H9 (cell line): ENCODE measurements around the gene SPATS1. TPM values are rescaled to one million over a fixed set of nuclear protein-coding genes. Genes with fewer than 3 reads are reported as not detected.

Source experiments
- DNase-seq: peaks from one replicate; pipeline ENCODE4 v3.0.0-alpha.2; 2017
- H2AFZ ChIP-seq: one replicate; pipeline ENCODE4 v1.6.1; 2013; ENCODE audit warnings: mild to moderate bottlenecking, low read length, control low read depth, moderate library complexity
- H2AK5ac ChIP-seq: 2 replicates; pipeline ENCODE4 v1.6.1; 2013; ENCODE audit warnings: low read length, control low read depth, mixed read lengths; ENCODE audit not compliant: insufficient read length
- H2BK120ac ChIP-seq: one replicate; pipeline ENCODE4 v1.6.1; 2013; ENCODE audit warnings: low read depth, mild to moderate bottlenecking, low read length, control low read depth, inconsistent platforms; ENCODE audit not compliant: poor library complexity, severe bottlenecking
- H2BK12ac ChIP-seq: 2 replicates; pipeline ENCODE4 v1.6.1; 2013; ENCODE audit warnings: low read length, control low read depth, mixed read lengths, low read depth; ENCODE audit not compliant: insufficient read length
- H2BK15ac ChIP-seq: 2 replicates; pipeline ENCODE4 v1.6.1; 2013; ENCODE audit warnings: low read depth, low read length, control low read depth
- H2BK20ac ChIP-seq: one replicate; pipeline ENCODE4 v1.6.1; 2013; ENCODE audit warnings: low read depth, mild to moderate bottlenecking, low read length, control low read depth, inconsistent platforms; ENCODE audit not compliant: poor library complexity, severe bottlenecking
- H2BK5ac ChIP-seq: 2 replicates; pipeline ENCODE4 v1.6.1; 2013; ENCODE audit warnings: low read length, control low read depth, mixed read lengths; ENCODE audit not compliant: insufficient read length
- H3K14ac ChIP-seq: 2 replicates; pipeline ENCODE4 v1.6.1; 2013; ENCODE audit warnings: low read length, control low read depth; ENCODE audit not compliant: insufficient read depth
- H3K18ac ChIP-seq: 2 replicates; pipeline ENCODE4 v1.6.1; 2013; ENCODE audit warnings: low read depth, mild to moderate bottlenecking, mixed read lengths, low read length, control low read depth; ENCODE audit not compliant: insufficient read length
- H3K23ac ChIP-seq: 2 replicates; pipeline ENCODE4 v1.6.1; 2013; ENCODE audit warnings: low read length, control low read depth, mixed read lengths, low read depth; ENCODE audit not compliant: insufficient read length
- H3K23me2 ChIP-seq: 2 replicates; pipeline ENCODE4 v1.6.1; 2013; ENCODE audit warnings: low read depth, mild to moderate bottlenecking, mixed read lengths, low read length, control low read depth; ENCODE audit not compliant: insufficient read length, poor library complexity, severe bottlenecking
- H3K27ac ChIP-seq: 2 replicates; pipeline ENCODE4 v1.5.1; 2013; ENCODE audit warnings: low read length, control low read depth, mixed read lengths, low read depth; ENCODE audit not compliant: insufficient read length
- H3K27me3 ChIP-seq: 2 replicates; pipeline ENCODE4 v1.6.1; 2013; ENCODE audit warnings: low read length, control low read depth, inconsistent platforms; ENCODE audit not compliant: insufficient read depth
- H3K4ac ChIP-seq: 2 replicates; pipeline ENCODE4 v1.6.1; 2013; ENCODE audit warnings: low read depth, mild to moderate bottlenecking, control low read depth, inconsistent platforms, low read length, moderate library complexity
- H3K4me1 ChIP-seq: 2 replicates; pipeline ENCODE4 v1.6.1; 2013; ENCODE audit warnings: low read length, control low read depth, inconsistent platforms; ENCODE audit not compliant: insufficient read depth
- H3K4me2 ChIP-seq: 2 replicates; pipeline ENCODE4 v1.6.1; 2013; ENCODE audit warnings: low read length, control low read depth, mixed read lengths; ENCODE audit not compliant: insufficient read length, insufficient read depth
- H3K56ac ChIP-seq: 2 replicates; pipeline ENCODE4 v1.6.1; 2013; ENCODE audit warnings: low read depth, mild to moderate bottlenecking, mixed read lengths, low read length, control low read depth; ENCODE audit not compliant: insufficient read length
- H3K79me1 ChIP-seq: 2 replicates; pipeline ENCODE4 v1.6.1; 2013; ENCODE audit warnings: low read depth, mild to moderate bottlenecking, moderate library complexity, low read length, control low read depth, inconsistent platforms; ENCODE audit not compliant: insufficient read depth, poor library complexity, severe bottlenecking
- H3K79me2 ChIP-seq: 2 replicates; pipeline ENCODE4 v1.6.1; 2013; ENCODE audit warnings: low read length, control low read depth, inconsistent platforms; ENCODE audit not compliant: insufficient read depth
- H3K9ac ChIP-seq: 2 replicates; pipeline ENCODE4 v1.6.1; 2013; ENCODE audit warnings: low read length, control low read depth, mixed read lengths; ENCODE audit not compliant: insufficient read length; ENCODE audit errors: extremely low read depth
- H3K9me3 ChIP-seq: one replicate; pipeline ENCODE4 v1.6.1; 2013; ENCODE audit warnings: low read depth, low read length, inconsistent platforms; ENCODE audit not compliant: control insufficient read depth
- H3T11ph ChIP-seq: one replicate; pipeline ENCODE4 v1.6.1; 2013; ENCODE audit warnings: mild to moderate bottlenecking, low read length, control low read depth, inconsistent platforms
- H4K20me1 ChIP-seq: one replicate; pipeline ENCODE4 v1.6.1; 2013; ENCODE audit not compliant: control insufficient read depth, insufficient read length, insufficient read depth
- H4K5ac ChIP-seq: 2 replicates; pipeline ENCODE4 v1.6.1; 2013; ENCODE audit warnings: low read depth, mild to moderate bottlenecking, mixed read lengths, low read length, control low read depth; ENCODE audit not compliant: insufficient read length
- H4K8ac ChIP-seq: replicated peaks from 2 replicates; pipeline ENCODE4 v1.6.1; 2013; ENCODE audit warnings: low read length, control low read depth, mixed read lengths, low read depth; ENCODE audit not compliant: insufficient read length
- H4K91ac ChIP-seq: 2 replicates; pipeline ENCODE4 v1.6.1; 2013; ENCODE audit warnings: low read depth, mild to moderate bottlenecking, moderate library complexity, mixed read lengths, low read length, control low read depth; ENCODE audit not compliant: insufficient read length
- H3K27ac Mint-ChIP-seq, 3 experiments: 2 replicates in 2 of 3; 3 replicates in 1 of 3; pipeline ENCODE4 v1.8.0; 2020 to 2021; ENCODE audit warnings: mixed read lengths in 3 of 3, mild to moderate bottlenecking in 1 of 3, moderate library complexity in 1 of 3
- H3K27me3 Mint-ChIP-seq: 2 replicates; pipeline ENCODE4 v1.8.0; 2021; ENCODE audit warnings: low read depth, mild to moderate bottlenecking, moderate library complexity, mixed read lengths
- H3K36me3 Mint-ChIP-seq, 3 experiments: 2 replicates in 2 of 3; 3 replicates in 1 of 3; pipeline ENCODE4 v1.8.0; 2020 to 2021; ENCODE audit warnings: low read depth in 3 of 3, mixed read lengths in 3 of 3; ENCODE audit not compliant: insufficient read depth in 1 of 3
- H3K4me1 Mint-ChIP-seq, 2 experiments: 2 replicates each; pipeline ENCODE4 v1.8.0; 2020; ENCODE audit warnings: mixed read lengths in 2 of 2
- H3K4me3 Mint-ChIP-seq, 2 experiments: 2 replicates in 1 of 2; 3 replicates in 1 of 2; pipeline ENCODE4 v1.8.0; 2020 to 2021; ENCODE audit warnings: mild to moderate bottlenecking in 2 of 2, mixed read lengths in 2 of 2, moderate library complexity in 1 of 2
- H3K9me3 Mint-ChIP-seq, 2 experiments: 2 replicates in 1 of 2; 3 replicates in 1 of 2; pipeline ENCODE4 v1.8.0; 2020; ENCODE audit warnings: mild to moderate bottlenecking in 2 of 2, mixed read lengths in 2 of 2, moderate library complexity in 1 of 2
- CTCF ChIP-seq: fragments of 200-600 bp; sonication (generic); conservative IDR thresholded peaks from 3 replicates; pipeline ENCODE4 v1.8.0; 2021; ENCODE audit warnings: antibody characterized with exemption, mild to moderate bottlenecking
- WGBS: extraction: QIAGEN DNeasy Blood & Tissue Kit; methylation state at CpG from one replicate; pipeline ENCODE4 v1.1.7; 2013; ENCODE audit warnings: missing lambda C conversion rate, low lambda C conversion rate, mixed read lengths; ENCODE audit not compliant: insufficient read length; ENCODE audit errors: extremely low coverage; 5-methylcytosine and 5-hydroxymethylcytosine counted together
- total RNA-seq: library from RNA; stranded (reverse); gene quantifications from 2 replicates; pipeline ENCODE4 v1.2.1, GENCODE V29; 2021

Gene SPATS1
- total RNA-seq, 1 experiment from 2014 or later = not detected

GRCh38 chr6:44335631-44336030, 6.8 kb upstream of the SPATS1 start:
- no peak overlapping the region for H4K91ac ChIP-seq
- no peak overlapping the region for H3K4ac ChIP-seq
- H3K4me2 ChIP-seq = no peak overlapping the region

More at GRCh38 chr6:44335631-44336030, 6.8 kb upstream of the SPATS1 start:
- peaks cover 2% of the 10 kb centered on the region; the same call in 1 of the 2 replicates for H3K27me3 Mint-ChIP-seq
- peak overlapping the region in 1 of 3 experiments; percentile 60; a peak in 3 of 7 replicates for H3K27ac Mint-ChIP-seq
- no peaks in the 10 kb centered on the region for H4K20me1 ChIP-seq
- no peaks in the 10 kb centered on the region for H3K36me3 Mint-ChIP-seq
- H3K4me3 Mint-ChIP-seq = no peak overlapping the region
- H3K9me3 ChIP-seq = no peaks in the 10 kb centered on the region
- no peak overlapping the region for H4K8ac ChIP-seq
- H2BK5ac ChIP-seq = no peak overlapping the region
- no peak overlapping the region for H3K23ac ChIP-seq
- H2BK20ac ChIP-seq = no peak overlapping the region
- no peaks in the 10 kb centered on the region for H3K79me2 ChIP-seq
- no peak overlapping the region for H2AFZ ChIP-seq
- no peaks in the 10 kb centered on the region for H3K23me2 ChIP-seq
- H3K56ac ChIP-seq = no peak overlapping the region
- H3K9me3 Mint-ChIP-seq = no peaks in the 10 kb centered on the region; a peak in 2 of 5 replicates
- no peak overlapping the region for H2BK120ac ChIP-seq
- H3K14ac ChIP-seq = no peak overlapping the region
- no peak overlapping the region for H3K9ac ChIP-seq
- no peak overlapping the region for H2AK5ac ChIP-seq
- no peaks in the 10 kb centered on the region for H3K27me3 ChIP-seq
- H3K4me1 Mint-ChIP-seq = peaks cover 33 to 35% of the 10 kb centered on the region in 2 experiments
- no peak overlapping the region for H3T11ph ChIP-seq
- DNase-seq = no peak
- no peaks in the 10 kb centered on the region for H3K79me1 ChIP-seq
- no peak overlapping the region for H3K27ac ChIP-seq
- no peak overlapping the region for H3K18ac ChIP-seq
- TF ChIP-seq CTCF = no peak
- no peak overlapping the region for H2BK15ac ChIP-seq
- WGBS = no CpG with 5 or more reads among the region's 1 CpG
- H2BK12ac ChIP-seq = no peak overlapping the region
- H3K4me1 ChIP-seq = peaks cover 2% of the 10 kb centered on the region; the same call in 1 of the 2 replicates
- no peak overlapping the region for H4K5ac ChIP-seq
